GM12873 (cell line): ENCODE data around the gene HMGXB3.

Experiments
- TF ChIP-seq, protein P1 (sequence below): IDR thresholded peaks from 2 replicates; pipeline ENCODE4 v1.5.1; 2012; ENCODE audit warnings: low read depth, mild to moderate bottlenecking, moderate library complexity, low read length, control low read depth; ENCODE audit not compliant: insufficient read depth; ENCODE audit errors: missing control alignments

Gene HMGXB3

DNA sequence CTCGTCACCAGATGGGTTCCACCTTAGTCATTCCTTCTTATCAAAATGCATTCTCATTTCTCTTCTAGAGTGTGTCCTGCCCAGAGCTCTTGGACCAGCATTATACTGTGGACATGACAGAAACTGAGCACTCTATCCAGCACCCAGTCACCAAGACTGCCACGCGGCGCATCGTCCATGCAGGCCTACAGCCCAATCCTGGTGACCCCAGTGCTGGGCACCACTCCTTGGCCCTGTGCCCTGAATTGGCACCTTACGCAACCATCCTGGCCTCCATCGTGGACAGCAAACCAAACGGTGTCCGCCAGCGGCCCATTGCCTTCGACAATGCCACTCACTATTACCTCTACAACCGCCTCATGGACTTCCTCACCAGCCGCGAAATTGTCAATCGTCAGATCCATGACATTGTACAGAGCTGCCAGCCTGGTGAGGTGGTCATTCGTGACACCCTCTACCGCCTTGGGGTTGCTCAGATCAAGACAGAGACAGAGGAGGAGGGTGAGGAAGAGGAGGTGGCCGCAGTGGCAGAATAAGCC is 51.2 kb downstream of the HMGXB3 start:
- TF ChIP-seq, protein P1, sequence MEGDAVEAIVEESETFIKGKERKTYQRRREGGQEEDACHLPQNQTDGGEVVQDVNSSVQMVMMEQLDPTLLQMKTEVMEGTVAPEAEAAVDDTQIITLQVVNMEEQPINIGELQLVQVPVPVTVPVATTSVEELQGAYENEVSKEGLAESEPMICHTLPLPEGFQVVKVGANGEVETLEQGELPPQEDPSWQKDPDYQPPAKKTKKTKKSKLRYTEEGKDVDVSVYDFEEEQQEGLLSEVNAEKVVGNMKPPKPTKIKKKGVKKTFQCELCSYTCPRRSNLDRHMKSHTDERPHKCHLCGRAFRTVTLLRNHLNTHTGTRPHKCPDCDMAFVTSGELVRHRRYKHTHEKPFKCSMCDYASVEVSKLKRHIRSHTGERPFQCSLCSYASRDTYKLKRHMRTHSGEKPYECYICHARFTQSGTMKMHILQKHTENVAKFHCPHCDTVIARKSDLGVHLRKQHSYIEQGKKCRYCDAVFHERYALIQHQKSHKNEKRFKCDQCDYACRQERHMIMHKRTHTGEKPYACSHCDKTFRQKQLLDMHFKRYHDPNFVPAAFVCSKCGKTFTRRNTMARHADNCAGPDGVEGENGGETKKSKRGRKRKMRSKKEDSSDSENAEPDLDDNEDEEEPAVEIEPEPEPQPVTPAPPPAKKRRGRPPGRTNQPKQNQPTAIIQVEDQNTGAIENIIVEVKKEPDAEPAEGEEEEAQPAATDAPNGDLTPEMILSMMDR: no peak

DNA sequence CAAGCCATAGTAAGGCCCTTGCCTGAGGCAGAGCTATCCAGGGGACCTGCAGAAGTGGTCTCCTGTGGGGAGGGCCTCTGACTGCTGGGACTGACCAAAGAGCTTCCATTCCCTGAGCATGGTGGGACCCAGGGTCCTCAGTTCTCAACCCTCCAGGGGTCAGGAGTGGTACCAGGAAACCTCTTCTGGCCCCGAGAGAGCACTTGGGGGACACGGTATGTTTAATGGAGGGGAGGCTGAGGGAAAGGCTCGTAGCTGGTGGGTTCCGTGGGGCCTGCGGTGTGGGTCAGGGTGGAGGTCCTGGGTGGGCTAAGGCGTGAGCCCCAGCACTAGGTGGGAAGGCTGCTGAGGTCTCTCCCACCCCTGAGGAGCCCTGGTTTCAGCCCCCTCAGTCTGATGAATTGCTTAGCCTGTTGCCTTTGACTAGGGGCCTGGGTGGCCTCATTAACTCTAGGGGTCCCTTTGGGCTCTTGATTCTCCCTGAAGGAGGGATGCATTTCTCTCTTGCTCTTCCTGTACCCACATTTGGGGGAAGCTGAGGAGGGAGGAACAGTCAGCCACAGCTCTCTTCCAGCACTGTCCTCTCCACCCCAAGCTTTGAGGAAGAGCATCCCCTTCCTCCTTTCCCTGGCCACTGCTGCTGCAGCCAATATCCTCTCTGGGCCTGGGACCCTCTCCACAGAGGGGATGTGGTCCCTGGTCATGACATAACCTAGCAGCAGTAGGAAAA is 51.9 kb downstream of the HMGXB3 start:
- TF ChIP-seq, protein P1: no peak

DNA sequence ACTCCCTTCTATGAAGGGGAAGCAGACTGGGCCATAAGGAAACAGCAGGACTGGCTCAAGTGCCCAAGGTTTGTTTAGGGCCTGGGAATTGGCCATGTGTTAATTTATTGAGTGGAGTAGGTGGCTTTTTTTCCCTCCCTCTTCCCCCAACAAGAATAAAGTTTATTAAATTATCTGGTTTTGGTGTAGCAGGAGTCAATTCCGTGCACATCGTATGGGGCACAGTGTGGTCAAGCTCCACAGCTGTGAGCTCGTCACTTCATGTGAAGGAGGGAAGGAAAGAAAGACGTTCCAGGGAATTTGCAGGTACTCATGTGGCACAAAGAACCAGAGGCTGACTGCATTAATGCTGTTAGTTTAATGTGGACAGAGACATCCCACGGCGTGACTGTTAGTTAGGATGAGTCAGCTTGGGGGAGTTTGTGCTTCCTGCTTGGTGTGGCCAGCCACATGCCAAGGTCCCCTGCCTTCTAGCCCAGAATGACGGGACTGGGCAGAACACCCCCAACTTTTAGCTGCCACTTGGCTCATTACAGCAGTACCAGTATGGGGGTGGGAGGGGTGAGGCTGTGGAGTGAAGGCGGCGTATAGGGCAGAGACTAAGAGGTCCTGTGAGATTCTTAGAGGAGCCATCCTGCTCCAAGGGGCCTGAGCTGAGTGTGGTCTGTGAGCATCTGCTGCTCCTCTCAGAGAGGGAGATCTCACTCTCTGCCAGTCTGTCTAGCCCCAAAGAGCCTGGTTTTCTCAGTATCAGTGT is 52.6 kb downstream of the HMGXB3 start:
- TF ChIP-seq, protein P1: no peak

DNA sequence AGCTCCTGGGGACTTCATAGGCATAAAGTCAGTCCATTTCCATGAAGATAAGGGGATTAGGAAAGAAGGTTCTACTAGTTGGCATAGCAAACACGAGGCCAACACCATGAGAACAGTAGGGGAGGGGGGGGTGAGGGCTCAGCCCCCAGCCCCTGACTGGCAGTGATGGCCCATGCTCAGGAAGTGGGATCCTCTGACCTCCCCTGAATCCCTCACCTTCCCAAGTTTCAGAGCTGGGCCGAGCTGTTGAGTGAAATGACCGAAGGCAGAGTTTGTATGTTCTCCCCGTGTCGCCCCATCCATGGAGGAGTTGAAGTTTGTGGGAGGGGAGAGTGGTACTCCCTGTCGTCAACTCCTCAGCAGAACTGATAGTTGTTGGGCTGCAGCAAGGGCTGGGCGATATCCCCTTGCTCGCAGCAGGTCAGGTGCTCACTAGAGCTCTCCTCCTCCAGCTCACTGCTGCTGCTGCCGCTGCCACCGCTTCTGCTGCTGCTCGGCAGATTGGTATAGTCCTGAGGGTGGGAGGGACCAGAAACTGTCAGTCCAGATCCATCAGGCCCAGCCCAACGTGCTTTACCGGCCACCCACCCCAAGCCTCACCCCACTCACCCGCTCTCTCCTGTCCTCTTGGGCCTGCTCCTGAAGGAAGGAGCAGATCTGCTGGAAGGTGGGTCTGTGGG is 53.3 kb downstream of the HMGXB3 start:
- TF ChIP-seq, protein P1: no peak

DNA sequence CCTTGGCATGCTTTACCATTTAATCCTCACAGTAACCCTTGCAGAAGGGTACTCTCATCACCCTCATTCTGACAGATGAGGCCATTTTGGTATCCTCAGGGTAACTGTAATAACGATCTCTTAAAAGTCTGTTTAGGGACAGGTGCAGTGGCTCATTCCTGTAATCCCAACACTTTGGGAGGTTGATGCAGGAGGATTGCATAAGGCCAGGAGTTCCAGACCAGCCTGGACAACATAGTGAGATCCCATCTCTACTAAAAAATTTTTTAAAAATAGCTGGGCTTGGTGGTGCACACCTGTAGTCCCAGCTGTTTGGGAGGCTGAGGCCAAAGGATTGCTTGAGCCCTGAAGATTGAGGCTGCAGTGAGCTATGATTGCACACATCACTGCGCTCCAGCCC is 54.0 kb downstream of the HMGXB3 start:
- TF ChIP-seq, protein P1: no peak

DNA sequence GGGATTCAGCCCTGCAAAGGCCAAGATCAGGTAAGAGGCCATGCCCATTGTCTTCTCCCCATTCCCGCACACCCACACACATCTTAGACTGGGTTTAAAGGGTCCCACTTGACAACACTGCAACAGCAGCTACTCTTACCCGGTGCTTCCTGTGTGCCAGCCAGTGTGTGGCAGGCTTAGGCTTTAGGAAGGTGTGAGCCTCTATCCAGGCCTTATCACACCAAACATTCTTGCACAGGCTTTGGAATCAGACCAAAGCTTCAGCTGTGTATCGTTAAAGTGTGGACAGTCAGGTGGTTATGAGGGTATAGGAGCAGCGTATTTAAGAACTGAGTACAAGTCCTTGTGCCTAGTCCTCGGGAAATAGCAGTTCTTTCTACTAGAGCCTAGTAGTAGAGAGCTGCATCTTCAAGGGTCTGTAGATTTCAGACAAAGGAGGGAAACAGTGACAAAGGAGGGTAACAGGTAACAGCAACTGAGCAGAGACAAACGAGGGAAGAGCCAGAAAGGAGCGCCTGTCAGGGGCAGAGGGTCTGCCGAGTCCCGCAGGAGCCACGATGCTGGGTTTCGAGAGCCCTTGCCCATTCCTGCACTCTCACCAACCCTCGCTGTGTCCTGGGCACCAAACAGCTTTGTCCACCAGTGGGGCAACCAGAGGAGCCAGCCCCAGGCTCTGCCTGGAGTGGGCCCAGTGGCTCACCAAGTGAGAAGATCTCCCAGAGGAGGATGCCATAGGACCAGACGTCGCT is 55.0 kb downstream of the HMGXB3 start:
- TF ChIP-seq, protein P1: no peak

DNA sequence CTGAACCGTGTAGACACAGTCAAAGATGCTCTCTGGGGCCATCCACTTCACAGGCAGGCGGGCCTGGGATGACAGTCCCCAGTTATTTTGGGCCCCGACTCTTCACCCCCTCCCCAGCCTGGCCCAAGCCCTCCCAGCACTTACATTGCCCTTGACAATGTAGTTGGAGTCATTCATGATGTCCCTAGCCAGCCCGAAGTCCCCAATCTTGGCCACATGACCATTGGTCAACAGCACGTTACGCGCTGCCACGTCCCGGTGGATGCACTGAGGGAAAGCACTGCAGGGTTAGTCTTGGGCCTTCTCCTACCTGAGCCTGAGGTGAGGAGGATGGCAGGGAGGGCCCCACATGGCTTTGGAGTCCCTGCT is 55.5 kb downstream of the HMGXB3 start:
- TF ChIP-seq, protein P1: no peak
